PC-9 (cell line): ENCODE results near the gene SASH3. TPM values are rescaled to one million over a fixed set of nuclear protein-coding genes. Genes with fewer than 3 reads are reported as not detected.

ENCODE experiments used
- BruUV-seq: library from RNA; stranded (reverse); fragments of 400-500 nt; replicated peaks from 2 replicates; lab custom pipeline; 2021; lab: Mats Ljungman, UMichigan
- CTCF ChIA-PET: fragments of 300-600 bp; sonication (Branson Sonifier 250); formaldehyde crosslinking; loops from one replicate; lab custom pipeline; 2022; ENCODE audit warnings: antibody characterized with exemption; lab: Charles Lee
- POLR2A ChIA-PET: fragments of 300-600 bp; sonication (Branson Sonifier 250); formaldehyde crosslinking; loops from one replicate; lab custom pipeline; 2022; ENCODE audit warnings: antibody characterized with exemption; ENCODE audit not compliant: unreplicated experiment; lab: Charles Lee
- DNase-seq, 2 experiments: peaks; one replicate each; pipeline versions ENCODE4 v3.0.0 to v3.0.0-alpha.2; 2015 to 2022; ENCODE audit warnings: mixed read lengths in 1 of 2
- H2AFZ ChIP-seq: fragments of 200-600 bp; sonication (generic); 2 replicates; pipeline ENCODE4 v1.8.1; 2017; ENCODE audit warnings: antibody characterized with exemption
- H3F3A ChIP-seq: fragments of 200-600 bp; sonication (generic); 2 replicates; pipeline ENCODE4 v1.8.1; 2017; ENCODE audit warnings: antibody characterized with exemption, mild to moderate bottlenecking, low read depth; ENCODE audit not compliant: insufficient read depth
- H3K27ac ChIP-seq: fragments of 200-600 bp; sonication (generic); 2 replicates; pipeline ENCODE4 v1.6.1; 2016; ENCODE audit warnings: mixed run types
- H3K27me3 ChIP-seq: fragments of 200-600 bp; sonication (generic); 2 replicates; pipeline ENCODE4 v1.6.1; 2016; ENCODE audit warnings: low read depth, mixed run types; ENCODE audit not compliant: insufficient read depth
- H3K36me3 ChIP-seq: fragments of 200-600 bp; sonication (generic); 2 replicates; pipeline ENCODE4 v1.6.1; 2016; ENCODE audit warnings: low read depth, mixed run types
- H3K4me1 ChIP-seq: fragments of 200-600 bp; sonication (generic); replicated peaks from 2 replicates; pipeline ENCODE4 v1.6.1; 2016; ENCODE audit warnings: mixed run types; ENCODE audit not compliant: insufficient read depth
- H3K4me2 ChIP-seq: fragments of 200-600 bp; sonication (generic); 2 replicates; pipeline ENCODE4 v1.6.1; 2017; ENCODE audit warnings: mixed run types
- H3K4me3 ChIP-seq: fragments of 200-600 bp; sonication (generic); 2 replicates; pipeline ENCODE4 v1.6.1; 2016; ENCODE audit warnings: mixed run types
- H3K79me2 ChIP-seq: fragments of 200-600 bp; sonication (generic); 2 replicates; pipeline ENCODE4 v1.6.1; 2017; ENCODE audit warnings: low read depth, mixed run types
- H3K9me2 ChIP-seq: fragments of 200-600 bp; sonication (generic); 2 replicates; pipeline ENCODE4 v1.8.1; 2017; ENCODE audit warnings: mild to moderate bottlenecking; ENCODE audit not compliant: insufficient read depth
- H3K9me3 ChIP-seq: fragments of 200-600 bp; sonication (generic); 2 replicates; pipeline ENCODE4 v1.8.1; 2016; ENCODE audit warnings: low read depth; ENCODE audit not compliant: insufficient read depth
- H4K20me1 ChIP-seq: fragments of 200-600 bp; sonication (generic); 2 replicates; pipeline ENCODE4 v1.8.1; 2017; ENCODE audit not compliant: insufficient read depth
- CTCF ChIP-seq: fragments of 200-600 bp; sonication (generic); conservative IDR thresholded peaks from 2 replicates; pipeline ENCODE4 v1.6.1; 2017; ENCODE audit warnings: mixed run types, antibody characterized with exemption, mild to moderate bottlenecking, moderate library complexity
- EZH2 ChIP-seq: fragments of 200-600 bp; sonication (generic); IDR thresholded peaks from 2 replicates; pipeline ENCODE4 v1.8.0; 2017; ENCODE audit warnings: antibody characterized with exemption, low read depth
- intact Hi-C: fragments of 100-400 bp; cut with micrococcal nuclease; formaldehyde crosslinking; loops from one replicate; pipeline ENCODE4 v1.10.0; 2022; ENCODE audit not compliant: unreplicated experiment
- total RNA-seq: library from RNA; stranded (reverse); gene quantifications from 2 replicates; pipeline ENCODE4 v1.2.3, GENCODE V29; 2021

SASH3 gene
- total RNA-seq, 1 experiment from 2014 or later: not detected

- H3F3A ChIP-seq: no peaks in the 10 kb centered on the region
- H3K4me2 ChIP-seq: no peak overlapping the region
- H3K4me3 ChIP-seq: no peak overlapping the region
- intact Hi-C loops: no loop called here
- H2AFZ ChIP-seq: no peak overlapping the region
- TF ChIP-seq CTCF (no peak), EZH2 (no peak)
- no peak overlapping the region for H3K27ac ChIP-seq
- no peaks in the 10 kb centered on the region for H3K9me3 ChIP-seq
- no TSS peak for BruUV-seq
- no peaks in the 10 kb centered on the region for H3K79me2 ChIP-seq
- no peaks in the 10 kb centered on the region for H3K36me3 ChIP-seq
- H3K27me3 ChIP-seq: no peaks in the 10 kb centered on the region
- CTCF ChIA-PET: no interaction called here
- no peaks in the 10 kb centered on the region for H3K9me2 ChIP-seq
- POLR2A ChIA-PET: no interaction called here
- no peaks in the 10 kb centered on the region for H3K4me1 ChIP-seq
- no peak for DNase-seq
- no peaks in the 10 kb centered on the region for H4K20me1 ChIP-seq
These were observed 18.2 kb upstream of the SASH3 start for GRCh38 chrX:129761596-129761995.

- Histone ChIP-seq H3K27me3 (no peaks in the 10 kb centered on the region), H3K4me2 (no peak overlapping the region), H3F3A (no peaks in the 10 kb centered on the region), H3K79me2 (no peaks in the 10 kb centered on the region), H4K20me1 (no peaks in the 10 kb centered on the region), H3K4me3 (no peak overlapping the region), H2AFZ (no peak overlapping the region), H3K4me1 (no peaks in the 10 kb centered on the region), H3K9me2 (no peaks in the 10 kb centered on the region), H3K9me3 (no peaks in the 10 kb centered on the region), H3K36me3 (no peaks in the 10 kb centered on the region), H3K27ac (no peak overlapping the region)
- ChIA-PET CTCF (no interaction called here), POLR2A (no interaction called here)
- BruUV-seq: no TSS peak
- intact Hi-C loops: no loop called here
- TF ChIP-seq CTCF (no peak), EZH2 (no peak)
- no peak for DNase-seq
These were observed 17.3 kb upstream of the SASH3 start for GRCh38 chrX:129762448-129762847.

GRCh38 chrX:129763666-129764065 lies 16.1 kb upstream of the SASH3 start:
- Histone ChIP-seq H3K27me3 (no peaks in the 10 kb centered on the region), H3K79me2 (no peaks in the 10 kb centered on the region), H3K9me3 (no peaks in the 10 kb centered on the region), H3F3A (no peaks in the 10 kb centered on the region), H3K9me2 (no peaks in the 10 kb centered on the region), H3K4me1 (no peaks in the 10 kb centered on the region), H3K4me3 (no peak overlapping the region), H3K27ac (no peak overlapping the region), H3K4me2 (no peak overlapping the region), H3K36me3 (no peaks in the 10 kb centered on the region), H4K20me1 (no peaks in the 10 kb centered on the region), H2AFZ (no peak overlapping the region)
- BruUV-seq: no TSS peak
- intact Hi-C loops: no loop called here
- no peak for TF ChIP-seq EZH2
- TF ChIP-seq CTCF: no peak
- POLR2A ChIA-PET: no interaction called here
- no peak for DNase-seq
- CTCF ChIA-PET: no interaction called here
